Measurements from ENCODE around the gene PTGER3.

The PTGER3 gene

DNA sequence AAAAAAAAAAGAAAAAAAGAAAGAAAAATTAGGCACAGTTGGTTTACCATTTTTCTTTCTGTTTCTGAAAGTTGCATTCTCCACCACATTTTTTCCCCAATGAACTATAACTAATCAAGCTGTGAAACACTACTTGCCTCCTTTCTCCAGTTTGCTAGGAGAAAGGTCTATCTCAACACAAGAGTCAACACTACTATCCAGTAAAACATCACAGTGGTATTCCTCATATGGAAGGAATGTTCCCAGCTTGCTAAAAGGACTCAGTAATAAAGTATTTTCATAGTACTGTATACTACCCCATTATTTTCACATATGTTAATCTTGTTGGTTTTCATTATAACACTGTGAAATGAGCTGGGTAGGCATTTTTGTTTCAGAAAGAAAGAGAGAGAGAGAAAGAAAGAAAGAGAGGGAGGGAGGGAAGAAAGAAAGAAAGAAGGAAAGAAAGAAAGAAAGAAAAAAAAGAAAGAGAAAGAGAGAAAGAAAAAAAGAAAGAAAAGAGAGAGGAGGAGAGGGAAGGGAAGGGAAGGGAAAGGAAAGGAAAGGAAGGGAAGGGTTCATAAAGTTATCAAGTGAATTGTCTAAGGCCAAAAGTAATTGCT lies 7.9 kb downstream of the PTGER3 start:
- no peak overlapping the region for H3K27ac Mint-ChIP-seq
- no peak for ATAC-seq (replicated peaks)

DNA sequence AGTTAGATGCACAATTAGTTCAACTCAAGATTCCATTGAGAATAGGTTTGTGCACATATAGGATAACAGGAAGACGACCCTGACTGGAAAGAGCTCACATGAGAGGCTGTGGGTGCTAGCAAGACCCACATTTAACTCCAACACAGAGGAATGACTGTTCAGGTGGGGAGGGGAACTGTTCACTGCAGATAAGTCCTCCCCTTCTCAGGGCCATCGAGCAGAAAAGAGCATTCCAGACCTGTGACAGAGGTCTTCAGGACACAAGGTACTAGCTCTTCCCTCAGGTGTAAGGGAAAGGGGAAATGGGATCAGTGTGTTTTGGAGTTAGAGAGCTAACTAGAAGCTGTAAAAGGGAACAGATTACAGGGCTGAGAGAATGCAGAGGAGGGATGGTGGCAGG lies 8.7 kb downstream of the PTGER3 start:
- no peaks in the 10 kb centered on the region for H3K4me1 Mint-ChIP-seq
- ATAC-seq (replicated peaks), result no peak
- no peak for DNase-seq
- peaks cover 23 to 41% of the 10 kb centered on the region in 2 donors for H3K27me3 Mint-ChIP-seq
- H3K36me3 Mint-ChIP-seq, result no peaks in the 10 kb centered on the region
- no peaks in the 10 kb centered on the region for H3K9me3 Mint-ChIP-seq
- no peak overlapping the region for H3K4me3 Mint-ChIP-seq
- H3K27ac Mint-ChIP-seq, result no peak overlapping the region

More for the DNA sequence above, 7.9 kb downstream of the PTGER3 start:
- H3K27me3 Mint-ChIP-seq, result peaks cover 24 to 41% of the 10 kb centered on the region in 2 donors
- no peak for DNase-seq
- no peak overlapping the region for H3K4me3 Mint-ChIP-seq
- no peaks in the 10 kb centered on the region for H3K36me3 Mint-ChIP-seq
- no peaks in the 10 kb centered on the region for H3K9me3 Mint-ChIP-seq
- H3K4me1 Mint-ChIP-seq, result no peaks in the 10 kb centered on the region

DNA sequence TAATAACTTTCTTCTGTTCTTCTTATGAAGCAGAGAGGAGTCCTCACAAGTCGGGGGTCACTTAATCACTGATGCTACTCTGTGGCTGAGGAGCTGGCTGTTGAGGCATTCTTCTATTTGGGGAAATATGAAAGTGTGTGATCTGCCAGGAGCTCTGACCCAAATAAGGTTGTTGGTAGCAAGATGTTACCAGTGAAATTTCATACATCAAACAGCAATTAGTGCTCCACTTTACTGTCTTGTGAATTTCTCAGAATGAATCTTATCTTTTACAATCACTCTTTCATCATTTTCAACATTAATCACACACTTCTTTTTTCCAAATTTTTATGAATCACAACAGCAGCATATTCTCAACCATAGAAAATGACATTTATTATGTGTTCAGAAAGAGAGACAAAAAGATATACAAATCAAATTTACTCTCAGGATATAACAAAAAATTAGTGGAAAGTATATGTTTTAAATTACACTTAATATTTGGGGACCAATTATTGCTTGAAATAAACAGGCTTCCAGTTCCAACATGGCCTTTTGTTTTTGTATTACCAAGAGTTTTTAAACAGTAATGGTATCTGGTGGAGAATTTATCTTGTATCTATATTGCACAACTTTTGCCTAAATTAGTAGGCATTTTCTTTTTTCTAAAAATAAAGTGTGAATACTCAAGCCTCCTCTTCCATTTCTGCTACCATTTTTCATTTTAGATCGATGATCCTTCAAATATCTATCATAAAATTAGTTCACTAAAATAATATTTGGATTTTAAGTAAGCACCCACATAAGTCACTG lies 9.6 kb downstream of the PTGER3 start:
- no peaks in the 10 kb centered on the region for H3K4me1 Mint-ChIP-seq
- ATAC-seq (replicated peaks) (no peak), DNase-seq (no peak)
- H3K36me3 Mint-ChIP-seq, result no peaks in the 10 kb centered on the region
- peaks cover 23 to 47% of the 10 kb centered on the region in 2 donors for H3K27me3 Mint-ChIP-seq
- no peak overlapping the region for H3K27ac Mint-ChIP-seq
- no peak overlapping the region for H3K4me3 Mint-ChIP-seq
- H3K9me3 Mint-ChIP-seq, result no peaks in the 10 kb centered on the region

DNA sequence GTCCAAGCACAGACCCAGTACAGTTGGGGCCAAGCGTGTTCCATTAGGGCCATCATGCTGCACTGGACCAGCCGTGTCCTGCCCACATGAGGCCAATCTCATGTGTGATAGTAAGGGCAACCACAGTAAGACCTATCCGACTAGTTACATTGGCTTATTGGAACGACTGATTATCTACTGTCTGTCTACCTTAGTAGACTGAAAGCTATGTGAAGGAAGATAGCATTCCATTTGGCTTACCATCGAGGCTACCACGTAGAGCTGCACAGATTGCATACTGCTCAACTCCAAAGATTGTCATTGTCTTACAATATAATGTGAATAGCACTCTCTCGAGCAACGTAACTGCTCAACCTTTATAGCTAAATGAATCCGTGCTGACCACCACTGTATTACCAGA lies 10.6 kb downstream of the PTGER3 start:
- DNase-seq (no peak), ATAC-seq (replicated peaks) (no peak)
- Mint-ChIP-seq H3K36me3 (no peaks in the 10 kb centered on the region), H3K4me3 (no peak overlapping the region), H3K4me1 (no peaks in the 10 kb centered on the region), H3K27me3 (peaks cover 23 to 49% of the 10 kb centered on the region in 2 donors), H3K27ac (no peak overlapping the region), H3K9me3 (no peaks in the 10 kb centered on the region)

DNA sequence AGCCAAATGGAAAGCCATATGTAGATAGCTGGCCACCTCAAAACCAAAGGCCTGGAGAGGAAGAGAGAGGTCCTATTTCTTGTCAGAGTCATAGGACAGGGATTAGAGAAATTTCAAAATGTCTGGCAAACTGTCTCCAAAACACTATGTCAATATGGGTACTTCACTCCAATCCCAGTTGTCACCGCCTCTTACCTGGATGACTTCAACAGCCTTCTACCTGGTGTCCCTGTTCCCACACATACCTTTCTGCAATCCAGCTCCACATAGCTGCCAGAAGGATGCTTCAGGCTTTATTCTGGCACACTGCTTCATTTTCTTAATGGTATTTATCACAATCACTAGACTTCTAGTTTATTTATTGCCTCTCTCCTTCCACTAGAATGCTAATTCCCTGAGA lies 14.5 kb downstream of the PTGER3 start:
- H3K9me3 Mint-ChIP-seq, result no peaks in the 10 kb centered on the region
- no peak overlapping the region for H3K27ac Mint-ChIP-seq
- H3K36me3 Mint-ChIP-seq, result no peaks in the 10 kb centered on the region
- no peak overlapping the region for H3K4me3 Mint-ChIP-seq
- no peaks in the 10 kb centered on the region for H3K4me1 Mint-ChIP-seq
- DNase-seq (no peak), ATAC-seq (replicated peaks) (no peak)
- H3K27me3 Mint-ChIP-seq, result peaks cover 16 to 22% of the 10 kb centered on the region in 2 donors

DNA sequence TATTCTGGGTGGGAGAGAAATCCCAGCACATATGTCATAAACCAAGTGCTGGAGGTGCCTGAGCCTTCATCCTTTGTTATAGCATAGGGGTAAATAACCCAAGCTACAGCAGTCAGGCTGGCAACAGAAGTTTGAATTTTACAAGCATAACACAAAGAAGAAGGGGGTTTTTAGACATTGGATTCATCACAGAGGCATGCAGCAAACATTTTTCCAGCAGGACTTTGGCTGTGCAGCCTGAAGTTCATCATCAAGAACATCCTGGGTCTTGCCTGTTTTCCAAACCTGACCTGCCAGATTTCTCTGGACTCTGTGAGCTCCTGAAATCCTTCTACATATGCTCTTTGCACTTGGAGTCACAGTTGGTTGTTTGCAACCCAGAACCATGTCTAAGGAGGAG lies 16.2 kb downstream of the PTGER3 start:
- ATAC-seq (replicated peaks) (no peak), DNase-seq (no peak)
- no peaks in the 10 kb centered on the region for H3K4me1 Mint-ChIP-seq
- H3K36me3 Mint-ChIP-seq, result no peaks in the 10 kb centered on the region
- no peak overlapping the region for H3K27ac Mint-ChIP-seq
- H3K9me3 Mint-ChIP-seq, result no peaks in the 10 kb centered on the region
- peaks cover 16 to 17% of the 10 kb centered on the region in 2 donors for H3K27me3 Mint-ChIP-seq
- H3K4me3 Mint-ChIP-seq, result no peak overlapping the region

DNA sequence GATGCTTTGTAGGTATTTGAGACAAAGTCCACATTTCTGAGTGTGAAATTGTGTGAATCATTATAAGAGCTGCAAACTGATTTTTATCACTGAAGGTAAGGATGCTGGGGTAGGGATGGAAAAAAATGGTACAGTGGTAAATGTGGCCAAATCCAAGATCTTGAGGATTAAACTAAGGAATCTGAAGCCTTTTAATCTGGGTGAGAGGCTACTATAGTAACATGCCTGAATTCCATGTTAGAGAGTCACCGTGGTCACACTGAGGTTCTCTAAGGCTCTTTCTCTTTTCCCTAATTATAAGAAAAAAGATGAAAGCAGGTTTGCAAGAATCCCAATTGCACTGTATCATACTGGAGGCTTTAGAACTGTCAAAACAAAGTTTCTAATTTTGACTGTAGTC lies 17.6 kb downstream of the PTGER3 start:
- no peak overlapping the region for H3K4me3 Mint-ChIP-seq
- H3K9me3 Mint-ChIP-seq, result no peaks in the 10 kb centered on the region
- peaks cover 7 to 9% of the 10 kb centered on the region in 2 donors for H3K27me3 Mint-ChIP-seq
- no peaks in the 10 kb centered on the region for H3K4me1 Mint-ChIP-seq
- H3K27ac Mint-ChIP-seq, result no peak overlapping the region
- ATAC-seq (replicated peaks) (no peak), DNase-seq (no peak)
- no peaks in the 10 kb centered on the region for H3K36me3 Mint-ChIP-seq

DNA sequence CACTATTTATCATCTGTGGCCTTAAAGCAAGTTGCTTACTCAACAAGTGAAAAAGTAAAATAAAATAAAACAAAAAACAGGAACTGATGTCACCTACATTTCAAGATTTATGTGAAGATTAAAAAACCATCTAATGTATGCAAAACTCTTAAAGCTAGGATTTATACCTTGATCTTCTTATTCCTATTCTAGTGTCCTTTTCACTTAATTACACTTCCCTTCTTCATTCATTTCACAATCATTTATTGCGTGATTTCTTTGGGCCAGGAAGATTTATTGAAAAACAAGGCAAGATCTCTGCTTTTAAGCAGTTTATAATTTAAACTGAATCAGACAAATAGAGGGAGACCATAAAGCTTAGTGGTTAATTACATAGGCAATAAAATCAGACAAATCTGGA lies 18.6 kb downstream of the PTGER3 start:
- ATAC-seq (replicated peaks), result no peak
- no peaks in the 10 kb centered on the region for H3K9me3 Mint-ChIP-seq
- no peaks in the 10 kb centered on the region for H3K36me3 Mint-ChIP-seq
- no peak overlapping the region for H3K4me3 Mint-ChIP-seq
- no peaks in the 10 kb centered on the region for H3K4me1 Mint-ChIP-seq
- H3K27me3 Mint-ChIP-seq, result peaks cover 7 to 11% of the 10 kb centered on the region in 2 donors
- DNase-seq, result no peak
- H3K27ac Mint-ChIP-seq, result no peak overlapping the region

DNA sequence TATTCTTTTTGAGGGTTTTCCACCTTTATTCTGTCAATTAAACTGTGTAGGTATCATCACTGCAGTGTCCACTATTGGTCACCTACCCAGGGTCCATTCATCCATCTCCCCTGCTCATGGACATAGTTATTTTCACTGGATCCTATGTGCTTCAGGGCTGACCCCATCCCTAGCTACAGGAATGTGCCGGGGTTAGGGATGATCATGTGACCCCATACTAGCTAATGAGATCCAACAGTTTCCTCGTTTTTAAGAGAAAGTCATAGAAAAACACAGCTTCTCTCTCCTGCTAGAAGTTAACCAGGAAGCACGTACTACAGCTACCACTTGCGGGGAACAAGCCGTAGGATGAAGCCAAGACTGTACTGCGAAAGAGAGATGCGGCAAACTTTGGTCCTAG lies 19.6 kb downstream of the PTGER3 start:
- H3K27me3 Mint-ChIP-seq, result peaks cover 2 to 11% of the 10 kb centered on the region in 2 donors
- ATAC-seq (replicated peaks) (no peak), DNase-seq (no peak)
- H3K9me3 Mint-ChIP-seq, result no peaks in the 10 kb centered on the region
- H3K4me3 Mint-ChIP-seq, result no peak overlapping the region
- no peaks in the 10 kb centered on the region for H3K36me3 Mint-ChIP-seq
- H3K4me1 Mint-ChIP-seq, result no peaks in the 10 kb centered on the region
- no peak overlapping the region for H3K27ac Mint-ChIP-seq

DNA sequence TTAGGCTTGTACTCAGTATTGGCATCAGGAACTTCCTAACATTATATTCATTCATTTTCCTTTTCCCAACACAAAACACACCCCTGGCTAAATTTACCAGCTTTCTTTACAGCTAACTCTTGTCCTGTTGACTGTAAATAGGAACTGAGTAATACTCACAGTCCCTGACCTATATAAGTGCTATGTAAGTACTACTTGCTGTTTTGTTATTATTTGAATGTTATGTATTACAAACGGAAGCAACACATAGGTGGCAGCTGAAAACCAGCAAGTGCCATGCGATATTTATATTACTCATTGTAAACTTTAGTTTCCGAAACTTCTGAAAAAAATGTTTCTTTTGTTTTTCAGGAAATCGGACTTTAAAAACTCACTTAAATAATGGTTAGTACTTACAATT lies 21.5 kb downstream of the PTGER3 start:
- Mint-ChIP-seq H3K27ac (no peak overlapping the region), H3K27me3 (peaks cover 0 to 8% of the 10 kb centered on the region in 2 donors), H3K4me3 (no peak overlapping the region), H3K4me1 (no peaks in the 10 kb centered on the region), H3K9me3 (no peaks in the 10 kb centered on the region), H3K36me3 (no peaks in the 10 kb centered on the region)
- DNase-seq (no peak), ATAC-seq (replicated peaks) (no peak)

DNA sequence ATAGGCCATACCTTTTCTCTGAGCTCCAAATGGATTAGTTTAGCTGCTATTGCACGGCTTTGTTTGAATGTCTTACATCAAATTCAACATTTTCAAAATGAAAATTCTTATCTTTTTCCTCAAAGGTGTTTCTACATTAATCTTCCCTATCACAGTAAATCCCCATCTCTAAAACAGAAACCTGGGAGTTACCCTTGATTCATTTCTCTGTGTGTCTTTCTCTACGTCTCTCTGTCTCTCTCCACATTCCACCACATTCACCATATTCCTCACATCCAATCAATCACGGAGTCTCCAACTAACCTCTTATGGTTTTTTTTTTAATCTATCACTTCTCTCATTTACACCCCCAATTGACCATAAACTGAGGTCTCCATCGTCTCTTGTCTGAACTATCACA lies 24.1 kb downstream of the PTGER3 start:
- no peak for ATAC-seq (replicated peaks)
- H3K4me3 Mint-ChIP-seq, result no peak overlapping the region

DNA sequence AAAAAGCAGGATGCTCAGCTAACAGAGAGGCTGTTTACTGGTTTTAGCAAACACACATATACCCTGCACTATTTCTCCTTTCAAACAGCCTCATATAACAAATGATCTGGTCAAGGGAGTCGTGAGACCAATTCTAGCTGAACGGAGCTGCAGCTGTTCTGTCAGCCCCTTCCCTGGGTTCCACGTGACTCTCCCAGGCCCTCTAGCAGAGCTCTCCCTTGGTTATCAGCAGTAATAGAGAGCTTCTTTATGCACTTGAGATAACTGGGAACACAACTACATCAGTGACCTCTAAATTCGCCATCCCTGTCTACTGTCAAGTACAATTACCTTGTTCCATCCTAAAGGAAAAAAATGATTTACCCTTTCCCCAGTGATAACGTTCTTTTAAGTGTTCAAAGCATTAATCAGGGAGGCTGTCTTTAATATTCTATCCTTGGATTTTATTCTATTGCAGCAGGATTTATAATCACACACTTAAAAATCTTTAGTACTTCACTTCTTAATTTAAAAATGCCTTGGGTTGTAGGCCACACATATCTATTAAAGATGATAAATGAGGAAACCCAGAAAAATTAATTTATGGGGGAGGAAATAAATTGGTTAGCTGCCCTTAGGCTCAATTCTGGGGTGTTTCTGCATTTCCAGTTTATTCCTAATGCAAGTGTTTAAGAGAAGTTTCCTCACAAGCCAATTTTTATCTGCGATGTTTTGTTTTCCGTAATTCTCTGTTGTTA lies 28.2 kb downstream of the PTGER3 start:
- Mint-ChIP-seq H3K27me3 (peaks cover 5 to 11% of the 10 kb centered on the region in 2 donors), H3K4me1 (no peaks in the 10 kb centered on the region), H3K9me3 (no peaks in the 10 kb centered on the region), H3K27ac (no peak overlapping the region), H3K36me3 (no peaks in the 10 kb centered on the region), H3K4me3 (no peak overlapping the region)
- ATAC-seq (replicated peaks), result no peak
- DNase-seq, result no peak

More for the DNA sequence above, 24.1 kb downstream of the PTGER3 start:
- H3K9me3 Mint-ChIP-seq, result no peaks in the 10 kb centered on the region
- H3K27me3 Mint-ChIP-seq, result peaks cover 0 to 6% of the 10 kb centered on the region in 2 donors
- no peak overlapping the region for H3K27ac Mint-ChIP-seq
- DNase-seq, result no peak
- no peaks in the 10 kb centered on the region for H3K36me3 Mint-ChIP-seq
- H3K4me1 Mint-ChIP-seq, result no peaks in the 10 kb centered on the region

DNA sequence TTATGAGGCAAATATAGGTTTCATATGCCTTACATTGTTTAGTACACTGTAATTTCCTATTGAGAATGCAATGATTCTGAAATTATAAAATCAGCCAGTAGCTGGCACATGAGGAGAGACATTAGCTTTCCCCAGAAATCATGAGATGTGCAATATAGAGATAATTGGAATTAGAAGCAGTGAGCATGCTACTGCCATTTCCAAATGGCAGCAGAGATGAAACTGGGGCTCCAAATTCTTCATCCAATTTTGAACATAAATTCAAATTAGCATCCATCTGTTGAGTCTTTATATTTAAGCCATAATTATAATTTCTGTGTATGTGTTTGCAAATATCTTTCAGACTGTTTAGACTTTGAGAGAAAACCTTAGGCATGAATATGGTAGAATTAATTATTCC lies 28.8 kb downstream of the PTGER3 start:
- H3K27ac Mint-ChIP-seq, result no peak overlapping the region
- H3K27me3 Mint-ChIP-seq, result peaks cover 5 to 11% of the 10 kb centered on the region in 2 donors
- DNase-seq (no peak), ATAC-seq (replicated peaks) (no peak)
- H3K4me1 Mint-ChIP-seq, result no peaks in the 10 kb centered on the region
- H3K4me3 Mint-ChIP-seq, result no peak overlapping the region
- no peaks in the 10 kb centered on the region for H3K36me3 Mint-ChIP-seq
- H3K9me3 Mint-ChIP-seq, result no peaks in the 10 kb centered on the region

DNA sequence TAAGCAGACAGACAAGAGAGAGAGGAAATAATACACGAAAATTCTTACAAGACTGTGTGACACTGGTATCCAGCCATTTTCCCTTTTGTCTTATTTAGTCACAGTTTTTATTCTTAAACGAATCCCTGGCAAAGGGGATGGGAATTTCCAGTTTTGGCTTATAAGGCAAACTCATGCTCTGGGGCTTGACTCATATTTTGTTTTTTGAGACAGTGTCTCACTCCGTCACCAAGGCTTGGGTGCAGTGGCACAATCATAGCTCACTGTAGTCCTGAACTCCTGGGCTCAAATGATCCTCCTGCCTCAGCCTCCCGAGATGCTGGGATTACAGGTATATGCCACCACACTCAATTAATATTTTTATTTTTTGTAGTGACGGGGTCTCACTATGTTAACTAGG lies 31.9 kb downstream of the PTGER3 start:
- Mint-ChIP-seq H3K9me3 (no peaks in the 10 kb centered on the region), H3K27me3 (peaks cover 5 to 11% of the 10 kb centered on the region in 2 donors), H3K4me3 (no peak overlapping the region), H3K27ac (no peak overlapping the region), H3K36me3 (no peaks in the 10 kb centered on the region), H3K4me1 (no peaks in the 10 kb centered on the region)
- DNase-seq (no peak), ATAC-seq (replicated peaks) (no peak)

DNA sequence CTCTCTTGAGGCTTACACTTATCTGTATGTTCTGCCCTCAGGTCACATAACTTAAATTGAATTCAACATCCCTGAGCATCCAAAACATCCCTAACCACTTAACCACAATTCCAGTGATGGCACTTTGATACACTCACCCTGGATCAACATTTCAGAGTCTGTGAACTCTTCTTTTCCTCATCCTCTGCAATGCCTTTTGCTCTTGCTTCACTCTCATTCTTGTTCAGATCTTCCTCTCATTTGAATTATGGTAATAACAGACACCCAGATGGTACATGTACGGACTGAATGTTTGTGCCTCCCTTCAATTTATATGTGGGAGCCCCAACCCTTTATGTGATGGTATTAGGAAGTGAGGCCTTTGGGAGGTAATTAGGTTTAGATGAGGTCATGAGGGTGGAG lies 33.4 kb downstream of the PTGER3 start:
- Mint-ChIP-seq H3K4me1 (no peaks in the 10 kb centered on the region), H3K27ac (no peak overlapping the region), H3K27me3 (peaks cover 5 to 11% of the 10 kb centered on the region in 2 donors), H3K9me3 (no peaks in the 10 kb centered on the region), H3K4me3 (no peak overlapping the region), H3K36me3 (no peaks in the 10 kb centered on the region)
- ATAC-seq (replicated peaks) (no peak), DNase-seq (no peak)
